ENCODE data around the gene EPB41L3. TPM values are rescaled to one million over a fixed set of nuclear protein-coding genes. Genes with fewer than 3 reads are reported as not detected.

Gene EPB41L3
- total RNA-seq, 5 donors from 2014 or later (not counting 1 experiment from before 2014, with no cell fraction given) = 0.41 to 3.8 (median 3.6) TPM

GRCh38 chr18:5467671-5468070 is 76.1 kb downstream of the EPB41L3 start:
- H3K4me3 Mint-ChIP-seq = no peak overlapping the region
- H3K27ac Mint-ChIP-seq = no peak overlapping the region
- no peak for DNase-seq
- no peak for ATAC-seq (replicated peaks in 1 of 4)
- H3K27me3 Mint-ChIP-seq = peaks cover 0 to 11% of the 10 kb centered on the region in 2 donors
- no peaks in the 10 kb centered on the region for H3K36me3 Mint-ChIP-seq
- H3K4me1 Mint-ChIP-seq = no peaks in the 10 kb centered on the region
- no peaks in the 10 kb centered on the region for H3K9me3 Mint-ChIP-seq
- Histone ChIP-seq H3K9me3 (no peaks in the 10 kb centered on the region), H3K4me1 (ENCODE audit: control insufficient read depth in 1 of 2, extremely low read depth in 1 of 2, insufficient read depth in 2 of 2, low read length in 2 of 2) (no peaks in the 10 kb centered on the region), H3K27me3 (replicated peaks in 1 of 2; ENCODE audit: control insufficient read depth in 2 of 2, extremely low read depth in 1 of 2, insufficient read depth in 2 of 2, low read length in 1 of 2) (peaks cover 0 to 22% of the 10 kb centered on the region in 2 experiments), H3K27ac (ENCODE audit: low read length) (no peak overlapping the region), H3K4me3 (ENCODE audit: control insufficient read depth in 1 of 2, extremely low read depth in 1 of 2, low read length in 1 of 2) (no peak overlapping the region), H3K36me3 (ENCODE audit: control insufficient read depth in 2 of 2, extremely low read depth in 1 of 2, insufficient read depth in 1 of 2, low read length in 1 of 2) (no peaks in the 10 kb centered on the region)
- POLR2A ChIA-PET = no interaction called here
- 88% methylated on average over 5 of the region's 6 CpGs for WGBS (ENCODE audit: insufficient coverage)
- CTCF ChIA-PET = no interaction called here

- Histone ChIP-seq H3K27me3 (replicated peaks in 1 of 2; ENCODE audit: control insufficient read depth in 2 of 2, extremely low read depth in 1 of 2, insufficient read depth in 2 of 2, low read length in 1 of 2) (peaks cover 0 to 22% of the 10 kb centered on the region in 2 experiments), H3K27ac (ENCODE audit: low read length) (no peak overlapping the region), H3K4me3 (ENCODE audit: control insufficient read depth in 1 of 2, extremely low read depth in 1 of 2, low read length in 1 of 2) (no peak overlapping the region), H3K9me3 (no peaks in the 10 kb centered on the region), H3K4me1 (ENCODE audit: control insufficient read depth in 1 of 2, extremely low read depth in 1 of 2, insufficient read depth in 2 of 2, low read length in 2 of 2) (no peaks in the 10 kb centered on the region), H3K36me3 (ENCODE audit: control insufficient read depth in 2 of 2, extremely low read depth in 1 of 2, insufficient read depth in 1 of 2, low read length in 1 of 2) (no peaks in the 10 kb centered on the region)
- peaks cover 0 to 11% of the 10 kb centered on the region in 2 donors for H3K27me3 Mint-ChIP-seq
- peak overlapping the region in 1 of 2 donors; percentile 19 for H3K27ac Mint-ChIP-seq
- DNase-seq (no peak), ATAC-seq (replicated peaks in 1 of 4) (no peak)
- no peak overlapping the region for H3K4me3 Mint-ChIP-seq
- ChIA-PET CTCF (no interaction called here), POLR2A (no interaction called here)
- H3K9me3 Mint-ChIP-seq = no peaks in the 10 kb centered on the region
- WGBS (ENCODE audit: insufficient coverage) = 60% methylated on average over 3 of the region's 5 CpGs
- peaks cover 0 to 1% (median 0%) of the 10 kb centered on the region in 3 donors for H3K4me1 Mint-ChIP-seq
- H3K36me3 Mint-ChIP-seq = no peaks in the 10 kb centered on the region
Measured at GRCh38 chr18:5466256-5466655, 77.5 kb downstream of the EPB41L3 start.

GRCh38 chr18:5464251-5464650 is 79.5 kb downstream of the EPB41L3 start:
- H3K4me1 Mint-ChIP-seq = peaks cover 0 to 1% (median 0%) of the 10 kb centered on the region in 3 donors
- no peaks in the 10 kb centered on the region for H3K36me3 Mint-ChIP-seq
- peaks cover 3 to 15% of the 10 kb centered on the region in 2 donors for H3K27me3 Mint-ChIP-seq
- H3K9me3 Mint-ChIP-seq = no peaks in the 10 kb centered on the region
- no peak overlapping the region for H3K27ac Mint-ChIP-seq
- Histone ChIP-seq H3K4me3 (ENCODE audit: control insufficient read depth in 1 of 2, extremely low read depth in 1 of 2, low read length in 1 of 2) (no peak overlapping the region), H3K27ac (ENCODE audit: low read length) (no peak overlapping the region), H3K27me3 (replicated peaks in 1 of 2; ENCODE audit: control insufficient read depth in 2 of 2, extremely low read depth in 1 of 2, insufficient read depth in 2 of 2, low read length in 1 of 2) (peaks cover 0 to 17% of the 10 kb centered on the region in 2 experiments), H3K4me1 (ENCODE audit: control insufficient read depth in 1 of 2, extremely low read depth in 1 of 2, insufficient read depth in 2 of 2, low read length in 2 of 2) (no peaks in the 10 kb centered on the region), H3K36me3 (ENCODE audit: control insufficient read depth in 2 of 2, extremely low read depth in 1 of 2, insufficient read depth in 1 of 2, low read length in 1 of 2) (no peaks in the 10 kb centered on the region), H3K9me3 (no peaks in the 10 kb centered on the region)
- ChIA-PET POLR2A (no interaction called here), CTCF (no interaction called here)
- ATAC-seq (replicated peaks in 1 of 4) (no peak), DNase-seq (no peak)
- no peak overlapping the region for H3K4me3 Mint-ChIP-seq
- WGBS (ENCODE audit: insufficient coverage) = no CpG with 5 or more reads among the region's 2 CpGs

- H3K4me1 ChIP-seq (ENCODE audit: control insufficient read depth in 1 of 2, extremely low read depth in 1 of 2, insufficient read depth in 2 of 2, low read length in 2 of 2) = no peaks in the 10 kb centered on the region
- ChIA-PET POLR2A (no interaction called here), CTCF (no interaction called here)
- no peak overlapping the region for H3K27ac ChIP-seq (ENCODE audit: low read length)
- ATAC-seq (replicated peaks in 1 of 4) (no peak), DNase-seq (no peak)
- Mint-ChIP-seq H3K36me3 (no peaks in the 10 kb centered on the region), H3K27me3 (peaks cover 3 to 15% of the 10 kb centered on the region in 2 donors), H3K27ac (no peak overlapping the region), H3K4me1 (peaks cover 0 to 1% (median 0%) of the 10 kb centered on the region in 3 donors), H3K4me3 (no peak overlapping the region), H3K9me3 (no peaks in the 10 kb centered on the region)
- 86% methylated on average over 6 of the region's 8 CpGs for WGBS (ENCODE audit: insufficient coverage)
- no peak overlapping the region for H3K4me3 ChIP-seq (ENCODE audit: control insufficient read depth in 1 of 2, extremely low read depth in 1 of 2, low read length in 1 of 2)
- peaks cover 0 to 13% of the 10 kb centered on the region in 2 experiments for H3K27me3 ChIP-seq (replicated peaks in 1 of 2; ENCODE audit: control insufficient read depth in 2 of 2, extremely low read depth in 1 of 2, insufficient read depth in 2 of 2, low read length in 1 of 2)
- H3K36me3 ChIP-seq (ENCODE audit: control insufficient read depth in 2 of 2, extremely low read depth in 1 of 2, insufficient read depth in 1 of 2, low read length in 1 of 2) = no peaks in the 10 kb centered on the region
- H3K9me3 ChIP-seq = no peaks in the 10 kb centered on the region
Measured at GRCh38 chr18:5463831-5464230, 80.0 kb downstream of the EPB41L3 start.

- POLR2A ChIA-PET = no interaction called here
- Histone ChIP-seq H3K36me3 (ENCODE audit: control insufficient read depth in 2 of 2, extremely low read depth in 1 of 2, insufficient read depth in 1 of 2, low read length in 1 of 2) (no peaks in the 10 kb centered on the region), H3K4me1 (ENCODE audit: control insufficient read depth in 1 of 2, extremely low read depth in 1 of 2, insufficient read depth in 2 of 2, low read length in 2 of 2) (no peaks in the 10 kb centered on the region), H3K27me3 (replicated peaks in 1 of 2; ENCODE audit: control insufficient read depth in 2 of 2, extremely low read depth in 1 of 2, insufficient read depth in 2 of 2, low read length in 1 of 2) (peaks cover 0 to 9% of the 10 kb centered on the region in 2 experiments), H3K9me3 (no peaks in the 10 kb centered on the region), H3K27ac (ENCODE audit: low read length) (no peak overlapping the region), H3K4me3 (ENCODE audit: control insufficient read depth in 1 of 2, extremely low read depth in 1 of 2, low read length in 1 of 2) (no peak overlapping the region)
- no peak overlapping the region for H3K27ac Mint-ChIP-seq
- peaks cover 3 to 15% of the 10 kb centered on the region in 2 donors for H3K27me3 Mint-ChIP-seq
- no peaks in the 10 kb centered on the region for H3K9me3 Mint-ChIP-seq
- peaks cover 0 to 1% (median 0%) of the 10 kb centered on the region in 3 donors for H3K4me1 Mint-ChIP-seq
- CTCF ChIA-PET = no interaction called here
- no peak overlapping the region for H3K4me3 Mint-ChIP-seq
- ATAC-seq (replicated peaks in 1 of 4) (no peak), DNase-seq (no peak)
- H3K36me3 Mint-ChIP-seq = no peaks in the 10 kb centered on the region
- WGBS (ENCODE audit: insufficient coverage) = 88% methylated on average over 4 of the region's 5 CpGs
Measured at GRCh38 chr18:5463390-5463789, 80.4 kb downstream of the EPB41L3 start.

- Mint-ChIP-seq H3K27ac (no peak overlapping the region), H3K4me3 (no peak overlapping the region), H3K36me3 (no peaks in the 10 kb centered on the region), H3K27me3 (peaks cover 3 to 15% of the 10 kb centered on the region in 2 donors), H3K4me1 (peaks cover 0 to 11% (median 5%) of the 10 kb centered on the region in 3 donors), H3K9me3 (no peaks in the 10 kb centered on the region)
- no peak overlapping the region for H3K4me3 ChIP-seq (ENCODE audit: control insufficient read depth in 1 of 2, extremely low read depth in 1 of 2, low read length in 1 of 2)
- no peaks in the 10 kb centered on the region for H3K27me3 ChIP-seq (replicated peaks in 1 of 2; ENCODE audit: control insufficient read depth in 2 of 2, extremely low read depth in 1 of 2, insufficient read depth in 2 of 2, low read length in 1 of 2)
- ATAC-seq (replicated peaks in 1 of 4) = no peak
- H3K27ac ChIP-seq (ENCODE audit: low read length) = no peak overlapping the region
- H3K4me1 ChIP-seq (ENCODE audit: control insufficient read depth in 1 of 2, extremely low read depth in 1 of 2, insufficient read depth in 2 of 2, low read length in 2 of 2) = peaks cover 0 to 4% of the 10 kb centered on the region in 2 experiments
- H3K36me3 ChIP-seq (ENCODE audit: control insufficient read depth in 2 of 2, extremely low read depth in 1 of 2, insufficient read depth in 1 of 2, low read length in 1 of 2) = no peaks in the 10 kb centered on the region
- ChIA-PET POLR2A (no interaction called here), CTCF (no interaction called here)
- no peaks in the 10 kb centered on the region for H3K9me3 ChIP-seq
- no peak for DNase-seq
- 70% methylated on average over 3 of the region's 4 CpGs for WGBS (ENCODE audit: insufficient coverage)
Measured at GRCh38 chr18:5462227-5462626, 81.6 kb downstream of the EPB41L3 start.

GRCh38 chr18:5461041-5461440 is 82.8 kb downstream of the EPB41L3 start:
- DNase-seq = no peak
- no peaks in the 10 kb centered on the region for H3K9me3 ChIP-seq
- Mint-ChIP-seq H3K27ac (no peak overlapping the region), H3K4me1 (peaks cover 0 to 20% (median 7%) of the 10 kb centered on the region in 3 donors), H3K4me3 (no peak overlapping the region), H3K27me3 (peaks cover 3 to 12% of the 10 kb centered on the region in 2 donors), H3K9me3 (no peaks in the 10 kb centered on the region), H3K36me3 (no peaks in the 10 kb centered on the region)
- no peak overlapping the region for H3K27ac ChIP-seq (ENCODE audit: low read length)
- CTCF ChIA-PET = no interaction called here
- no peak overlapping the region for H3K4me3 ChIP-seq (ENCODE audit: control insufficient read depth in 1 of 2, extremely low read depth in 1 of 2, low read length in 1 of 2)
- POLR2A ChIA-PET = no interaction called here
- H3K27me3 ChIP-seq (replicated peaks in 1 of 2; ENCODE audit: control insufficient read depth in 2 of 2, extremely low read depth in 1 of 2, insufficient read depth in 2 of 2, low read length in 1 of 2) = no peaks in the 10 kb centered on the region
- H3K4me1 ChIP-seq (ENCODE audit: control insufficient read depth in 1 of 2, extremely low read depth in 1 of 2, insufficient read depth in 2 of 2, low read length in 2 of 2) = peaks cover 0 to 4% of the 10 kb centered on the region in 2 experiments
- WGBS (ENCODE audit: insufficient coverage) = no CpG with 5 or more reads among the region's 3 CpGs
- ATAC-seq (replicated peaks in 1 of 4) = no peak
- no peaks in the 10 kb centered on the region for H3K36me3 ChIP-seq (ENCODE audit: control insufficient read depth in 2 of 2, extremely low read depth in 1 of 2, insufficient read depth in 1 of 2, low read length in 1 of 2)

Data from T-cell (primary cell).